HepG2 (cell line): ENCODE data around the gene EIF2AK2.

Experiments
- ELF1 ChIP-seq: sonication (generic); formaldehyde crosslinking; IDR thresholded peaks from 2 replicates; pipeline ENCODE4 v1.4.0; 2020; ENCODE audit warnings: missing genetic modification reagents
- KLF9 ChIP-seq: IDR thresholded peaks from 2 replicates; pipeline ENCODE4 v1.6.1; 2016; ENCODE audit warnings: low read depth
- ZNF326 ChIP-seq: sonication (generic); formaldehyde crosslinking; IDR thresholded peaks from 2 replicates; pipeline ENCODE4 v1.4.0; 2020; ENCODE audit warnings: missing genetic modification reagents, borderline replicate concordance

GRCh38 chr2:37191747-37192146, 35.0 kb upstream of the EIF2AK2 start:
- TF ChIP-seq KLF9 (CRISPR knock-in tag) (no peak), ELF1 (CRISPR knock-in tag) (no peak), ZNF326 (CRISPR knock-in tag) (no peak)
